B cell (primary cell): Measurements from ENCODE around the gene ANKRD31.

Experiments used
- EZH2 ChIP-seq: IDR thresholded peaks from 2 replicates; pipeline ENCODE4 v1.6.1; 2012; ENCODE audit warnings: borderline replicate concordance, low read depth, mild to moderate bottlenecking, moderate library complexity, low read length; ENCODE audit not compliant: insufficient read depth, poor library complexity, severe bottlenecking
- TF ChIP-seq, protein P1 (sequence below): fragments of 200-600 bp; IDR thresholded peaks from one replicate; pipeline ENCODE4 v1.8.0; 2022; ENCODE audit warnings: antibody characterized with exemption, mild to moderate bottlenecking

GRCh38 chr5:75044406-75044805 is 192.3 kb downstream of the ANKRD31 start:
- TF ChIP-seq, protein P1, sequence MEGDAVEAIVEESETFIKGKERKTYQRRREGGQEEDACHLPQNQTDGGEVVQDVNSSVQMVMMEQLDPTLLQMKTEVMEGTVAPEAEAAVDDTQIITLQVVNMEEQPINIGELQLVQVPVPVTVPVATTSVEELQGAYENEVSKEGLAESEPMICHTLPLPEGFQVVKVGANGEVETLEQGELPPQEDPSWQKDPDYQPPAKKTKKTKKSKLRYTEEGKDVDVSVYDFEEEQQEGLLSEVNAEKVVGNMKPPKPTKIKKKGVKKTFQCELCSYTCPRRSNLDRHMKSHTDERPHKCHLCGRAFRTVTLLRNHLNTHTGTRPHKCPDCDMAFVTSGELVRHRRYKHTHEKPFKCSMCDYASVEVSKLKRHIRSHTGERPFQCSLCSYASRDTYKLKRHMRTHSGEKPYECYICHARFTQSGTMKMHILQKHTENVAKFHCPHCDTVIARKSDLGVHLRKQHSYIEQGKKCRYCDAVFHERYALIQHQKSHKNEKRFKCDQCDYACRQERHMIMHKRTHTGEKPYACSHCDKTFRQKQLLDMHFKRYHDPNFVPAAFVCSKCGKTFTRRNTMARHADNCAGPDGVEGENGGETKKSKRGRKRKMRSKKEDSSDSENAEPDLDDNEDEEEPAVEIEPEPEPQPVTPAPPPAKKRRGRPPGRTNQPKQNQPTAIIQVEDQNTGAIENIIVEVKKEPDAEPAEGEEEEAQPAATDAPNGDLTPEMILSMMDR, result no peak
- TF ChIP-seq EZH2, result no peak
